HepG2 (cell line): ENCODE data around the gene OPN5. TPM values are rescaled to one million over a fixed set of nuclear protein-coding genes. Genes with fewer than 3 reads are reported as not detected.

ENCODE experiments used
- HOXA5 ChIP-seq: sonication (generic); formaldehyde crosslinking; IDR thresholded peaks from 2 replicates; pipeline ENCODE4 v1.4.0; 2020; ENCODE audit warnings: missing genetic modification reagents
- KAT8 ChIP-seq: IDR thresholded peaks from 2 replicates; pipeline ENCODE4 v1.6.1; 2016; ENCODE audit warnings: missing genetic modification reagents, missing compliant biosample characterization
- MEIS2 ChIP-seq: sonication (generic); formaldehyde crosslinking; IDR thresholded peaks from 2 replicates; pipeline ENCODE4 v1.9.0; 2021; ENCODE audit warnings: mild to moderate bottlenecking, missing genetic modification reagents
- MXD3 ChIP-seq: IDR thresholded peaks from 2 replicates; pipeline ENCODE4 v1.6.1; 2016; ENCODE audit warnings: mild to moderate bottlenecking, missing biosample characterization, missing genetic modification reagents
- NFATC3 ChIP-seq: sonication (generic); formaldehyde crosslinking; IDR thresholded peaks from 2 replicates; pipeline ENCODE4 v1.5.1; 2020; ENCODE audit warnings: mild to moderate bottlenecking, missing genetic modification reagents
- PRMT3 ChIP-seq: sonication (generic); formaldehyde crosslinking; IDR thresholded peaks from 2 replicates; pipeline ENCODE4 v1.8.1; 2022; ENCODE audit warnings: low read depth, mild to moderate bottlenecking, moderate library complexity, missing genetic modification reagents, borderline replicate concordance
- TEAD2 ChIP-seq: sonication (generic); formaldehyde crosslinking; IDR thresholded peaks from 2 replicates; pipeline ENCODE4 v1.9.0; 2021; ENCODE audit warnings: missing genetic modification reagents
- TEAD3 ChIP-seq: optimal IDR thresholded peaks from 2 replicates; pipeline ENCODE3; 2016; ENCODE audit warnings: borderline replicate concordance
- ZNF691 ChIP-seq: sonication (generic); formaldehyde crosslinking; IDR thresholded peaks from 2 replicates; pipeline ENCODE4 v1.4.0; 2020; ENCODE audit warnings: missing genetic modification reagents, low read depth, mild to moderate bottlenecking, borderline replicate concordance
- polyA plus RNA-seq, 8 experiments: library from polyadenylated mRNA; depleted of rRNA in 3 of 8; stranded (reverse) in 7 of 8; unstranded in 1 of 8; fragments of >200 nt; fragmentation: Illumina TruSeq in 4 of 8; extraction: Trizol in 4 of 8; gene quantifications; 2 replicates each; pipeline versions ENCODE4 v1.2.1 to v1.2.3, GENCODE V29; 2011 to 2016; ENCODE audit warnings: low read depth in 4 of 8, missing spikeins in 1 of 8, mixed read lengths in 1 of 8; ENCODE audit not compliant: insufficient read depth in 1 of 8
- total RNA-seq, 5 experiments: library from RNA; depleted of rRNA; stranded (reverse); fragments of >200 nt; fragmentation: Illumina TruSeq; extraction: Trizol; gene quantifications; 2 replicates each; pipeline ENCODE4 v1.2.3, GENCODE V29; 2016; ENCODE audit warnings: low read depth in 1 of 5
- TF ChIP-seq, protein P1 (sequence below): sonication (generic); formaldehyde crosslinking; IDR thresholded peaks from 2 replicates; pipeline ENCODE4 v1.5.0; 2020; ENCODE audit warnings: mild to moderate bottlenecking, missing genetic modification reagents, borderline replicate concordance
- TF ChIP-seq, protein P2 (sequence below): sonication (generic); formaldehyde crosslinking; IDR thresholded peaks from 2 replicates; pipeline ENCODE4 v1.4.0; 2020; ENCODE audit warnings: mild to moderate bottlenecking, missing genetic modification reagents
- TF ChIP-seq, protein P3 (sequence below): sonication (generic); formaldehyde crosslinking; IDR thresholded peaks from 2 replicates; pipeline ENCODE4 v1.5.1; 2020; ENCODE audit warnings: mild to moderate bottlenecking, missing genetic modification reagents
- TF ChIP-seq, protein P4 (sequence below), 2 experiments: sonication (generic) in 1 of 2; formaldehyde crosslinking in 1 of 2; IDR thresholded peaks; 2 replicates each; pipeline versions ENCODE4 v1.5.1 to v1.6.1; 2011 to 2020; ENCODE audit warnings: borderline replicate concordance in 1 of 2, low read depth in 1 of 2, low read length in 1 of 2, mild to moderate bottlenecking in 1 of 2, missing genetic modification reagents in 1 of 2, moderate library complexity in 1 of 2

The OPN5 gene
- total and polyA plus RNA-seq, 2 of the 13 experiments (the other 11 are each of a cell fraction or from before 2014, with no cell fraction given), result not detected

- TF ChIP-seq, protein P1, sequence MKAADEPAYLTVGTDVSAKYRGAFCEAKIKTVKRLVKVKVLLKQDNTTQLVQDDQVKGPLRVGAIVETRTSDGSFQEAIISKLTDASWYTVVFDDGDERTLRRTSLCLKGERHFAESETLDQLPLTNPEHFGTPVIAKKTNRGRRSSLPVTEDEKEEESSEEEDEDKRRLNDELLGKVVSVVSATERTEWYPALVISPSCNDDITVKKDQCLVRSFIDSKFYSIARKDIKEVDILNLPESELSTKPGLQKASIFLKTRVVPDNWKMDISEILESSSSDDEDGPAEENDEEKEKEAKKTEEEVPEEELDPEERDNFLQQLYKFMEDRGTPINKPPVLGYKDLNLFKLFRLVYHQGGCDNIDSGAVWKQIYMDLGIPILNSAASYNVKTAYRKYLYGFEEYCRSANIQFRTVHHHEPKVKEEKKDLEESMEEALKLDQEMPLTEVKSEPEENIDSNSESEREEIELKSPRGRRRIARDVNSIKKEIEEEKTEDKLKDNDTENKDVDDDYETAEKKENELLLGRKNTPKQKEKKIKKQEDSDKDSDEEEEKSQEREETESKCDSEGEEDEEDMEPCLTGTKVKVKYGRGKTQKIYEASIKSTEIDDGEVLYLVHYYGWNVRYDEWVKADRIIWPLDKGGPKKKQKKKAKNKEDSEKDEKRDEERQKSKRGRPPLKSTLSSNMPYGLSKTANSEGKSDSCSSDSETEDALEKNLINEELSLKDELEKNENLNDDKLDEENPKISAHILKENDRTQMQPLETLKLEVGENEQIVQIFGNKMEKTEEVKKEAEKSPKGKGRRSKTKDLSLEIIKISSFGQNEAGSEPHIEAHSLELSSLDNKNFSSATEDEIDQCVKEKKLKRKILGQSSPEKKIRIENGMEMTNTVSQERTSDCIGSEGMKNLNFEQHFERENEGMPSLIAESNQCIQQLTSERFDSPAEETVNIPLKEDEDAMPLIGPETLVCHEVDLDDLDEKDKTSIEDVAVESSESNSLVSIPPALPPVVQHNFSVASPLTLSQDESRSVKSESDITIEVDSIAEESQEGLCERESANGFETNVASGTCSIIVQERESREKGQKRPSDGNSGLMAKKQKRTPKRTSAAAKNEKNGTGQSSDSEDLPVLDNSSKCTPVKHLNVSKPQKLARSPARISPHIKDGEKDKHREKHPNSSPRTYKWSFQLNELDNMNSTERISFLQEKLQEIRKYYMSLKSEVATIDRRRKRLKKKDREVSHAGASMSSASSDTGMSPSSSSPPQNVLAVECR, result no peak
- TF ChIP-seq PRMT3 (CRISPR knock-in tag), result no peak
- TF ChIP-seq HOXA5, result peak; percentile 48; the same call in 1 of the 2 replicates
- TF ChIP-seq MXD3 (CRISPR knock-in tag), result no peak
- TF ChIP-seq, protein P2, sequence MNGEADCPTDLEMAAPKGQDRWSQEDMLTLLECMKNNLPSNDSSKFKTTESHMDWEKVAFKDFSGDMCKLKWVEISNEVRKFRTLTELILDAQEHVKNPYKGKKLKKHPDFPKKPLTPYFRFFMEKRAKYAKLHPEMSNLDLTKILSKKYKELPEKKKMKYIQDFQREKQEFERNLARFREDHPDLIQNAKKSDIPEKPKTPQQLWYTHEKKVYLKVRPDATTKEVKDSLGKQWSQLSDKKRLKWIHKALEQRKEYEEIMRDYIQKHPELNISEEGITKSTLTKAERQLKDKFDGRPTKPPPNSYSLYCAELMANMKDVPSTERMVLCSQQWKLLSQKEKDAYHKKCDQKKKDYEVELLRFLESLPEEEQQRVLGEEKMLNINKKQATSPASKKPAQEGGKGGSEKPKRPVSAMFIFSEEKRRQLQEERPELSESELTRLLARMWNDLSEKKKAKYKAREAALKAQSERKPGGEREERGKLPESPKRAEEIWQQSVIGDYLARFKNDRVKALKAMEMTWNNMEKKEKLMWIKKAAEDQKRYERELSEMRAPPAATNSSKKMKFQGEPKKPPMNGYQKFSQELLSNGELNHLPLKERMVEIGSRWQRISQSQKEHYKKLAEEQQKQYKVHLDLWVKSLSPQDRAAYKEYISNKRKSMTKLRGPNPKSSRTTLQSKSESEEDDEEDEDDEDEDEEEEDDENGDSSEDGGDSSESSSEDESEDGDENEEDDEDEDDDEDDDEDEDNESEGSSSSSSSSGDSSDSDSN (CRISPR knock-in tag), result no peak
- TF ChIP-seq TEAD2, result no peak
- TF ChIP-seq, protein P3, sequence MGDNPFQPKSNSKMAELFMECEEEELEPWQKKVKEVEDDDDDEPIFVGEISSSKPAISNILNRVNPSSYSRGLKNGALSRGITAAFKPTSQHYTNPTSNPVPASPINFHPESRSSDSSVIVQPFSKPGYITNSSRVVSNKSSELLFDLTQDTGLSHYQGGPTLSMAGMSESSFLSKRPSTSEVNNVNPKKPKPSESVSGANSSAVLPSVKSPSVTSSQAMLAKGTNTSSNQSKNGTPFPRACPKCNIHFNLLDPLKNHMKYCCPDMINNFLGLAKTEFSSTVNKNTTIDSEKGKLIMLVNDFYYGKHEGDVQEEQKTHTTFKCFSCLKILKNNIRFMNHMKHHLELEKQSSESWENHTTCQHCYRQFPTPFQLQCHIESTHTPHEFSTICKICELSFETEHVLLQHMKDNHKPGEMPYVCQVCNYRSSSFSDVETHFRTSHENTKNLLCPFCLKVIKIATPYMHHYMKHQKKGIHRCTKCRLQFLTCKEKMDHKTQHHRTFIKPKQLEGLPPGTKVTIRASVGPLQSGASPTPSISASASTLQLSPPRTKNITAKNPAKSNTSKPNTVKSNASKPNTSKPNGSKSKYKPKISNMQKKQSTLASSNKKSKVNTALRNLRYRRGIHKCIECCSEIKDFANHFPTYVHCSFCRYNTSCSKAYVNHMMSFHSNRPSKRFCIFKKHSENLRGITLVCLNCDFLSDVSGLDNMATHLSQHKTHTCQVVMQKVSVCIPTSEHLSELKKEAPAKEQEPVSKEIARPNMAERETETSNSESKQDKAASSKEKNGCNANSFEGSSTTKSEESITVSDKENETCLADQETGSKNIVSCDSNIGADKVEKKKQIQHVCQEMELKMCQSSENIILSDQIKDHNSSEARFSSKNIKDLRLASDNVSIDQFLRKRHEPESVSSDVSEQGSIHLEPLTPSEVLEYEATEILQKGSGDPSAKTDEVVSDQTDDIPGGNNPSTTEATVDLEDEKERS (CRISPR knock-in tag), result no peak
- TF ChIP-seq MEIS2, result no peak
- 0 out of 2 replicates have a peak, but pooled peaks have one; percentile 31 for TF ChIP-seq NFATC3 (CRISPR knock-in tag)
- TF ChIP-seq TEAD3 (CRISPR knock-in tag), result peak; percentile 46
- 0 out of 2 replicates have a peak, but pooled peaks have one; percentile 49 for TF ChIP-seq KAT8 (CRISPR knock-in tag)
- TF ChIP-seq, protein P4, sequence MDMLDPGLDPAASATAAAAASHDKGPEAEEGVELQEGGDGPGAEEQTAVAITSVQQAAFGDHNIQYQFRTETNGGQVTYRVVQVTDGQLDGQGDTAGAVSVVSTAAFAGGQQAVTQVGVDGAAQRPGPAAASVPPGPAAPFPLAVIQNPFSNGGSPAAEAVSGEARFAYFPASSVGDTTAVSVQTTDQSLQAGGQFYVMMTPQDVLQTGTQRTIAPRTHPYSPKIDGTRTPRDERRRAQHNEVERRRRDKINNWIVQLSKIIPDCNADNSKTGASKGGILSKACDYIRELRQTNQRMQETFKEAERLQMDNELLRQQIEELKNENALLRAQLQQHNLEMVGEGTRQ (IDR thresholded peaks at IDR 0.05; ENCODE audit: low read depth, low read length), result no peak
- TF ChIP-seq, protein P4 (CRISPR knock-in tag; IDR thresholded peaks at IDR 0.05; ENCODE audit: borderline replicate concordance), result no peak
- TF ChIP-seq ZNF691, result peak; percentile 61; the same call in 1 of the 2 replicates
Observed at GRCh38 chr6:47787620-47788497, 6.0 kb downstream of the OPN5 start (continued).
